NCI-H187 (cell line): Measurements from ENCODE around the gene TRIM5.
"Not testable (repeated sequence)": the region's sequence is repeated elsewhere in the genome, so short reads cannot be mapped to it uniquely, and the experiment has no call there.

Source experiments
- DNase-seq, 2 experiments: peaks; one replicate each; lab custom pipeline; 2025; lab: John Stamatoyannopoulos, UW

TRIM5 gene

GRCh38 chr11:5684646-5685362 is at the start of gene TRIM5:
TSS of gene TRIM5 (minus strand) at chr11:5685074. CDS start at chr11:5680177, 4,897 bp downstream.
- DNase-seq, result no peak

- DNase-seq, result no peak
These were observed 42.8 kb upstream of the TRIM5 start for GRCh38 chr11:5727691-5728090.

GRCh38 chr11:5726351-5726750 is 41.5 kb upstream of the TRIM5 start:
- no peak for DNase-seq

- no peak for DNase-seq
These were observed 37.7 kb upstream of the TRIM5 start for GRCh38 chr11:5722622-5723021.

GRCh38 chr11:5719703-5720495 is 35.0 kb upstream of the TRIM5 start:
- DNase-seq, result no peak

GRCh38 chr11:5716518-5716917 is 31.6 kb upstream of the TRIM5 start:
- DNase-seq, result not testable (repeated sequence)

- no peak for DNase-seq
These were observed 28.8 kb upstream of the TRIM5 start for GRCh38 chr11:5713695-5714094.

- no peak for DNase-seq
These were observed 27.6 kb upstream of the TRIM5 start for GRCh38 chr11:5712507-5712906.

- DNase-seq, result no peak
These were observed 20.8 kb upstream of the TRIM5 start for GRCh38 chr11:5705688-5706087.

- DNase-seq, result no peak
These were observed 19.1 kb upstream of the TRIM5 start for GRCh38 chr11:5703741-5704536.

GRCh38 chr11:5701055-5701577 is 16.2 kb upstream of the TRIM5 start:
- no peak for DNase-seq

GRCh38 chr11:5700421-5701054 is 15.7 kb upstream of the TRIM5 start:
- no peak for DNase-seq

- no peak for DNase-seq
These were observed 13.4 kb upstream of the TRIM5 start for GRCh38 chr11:5698281-5698680.

GRCh38 chr11:5696210-5696609 is 11.3 kb upstream of the TRIM5 start:
- no peak for DNase-seq

GRCh38 chr11:5695580-5695979 is 10.7 kb upstream of the TRIM5 start:
- no peak for DNase-seq

GRCh38 chr11:5694642-5695041 is 9.8 kb upstream of the TRIM5 start:
- no peak for DNase-seq

- no peak for DNase-seq
These were observed 7.1 kb upstream of the TRIM5 start for GRCh38 chr11:5691964-5692361.

- not testable (repeated sequence) for DNase-seq
These were observed 6.5 kb upstream of the TRIM5 start for GRCh38 chr11:5691238-5691963.

- no peak for DNase-seq
These were observed 5.9 kb upstream of the TRIM5 start for GRCh38 chr11:5690736-5691135.

- DNase-seq, result no peak
These were observed 5.3 kb upstream of the TRIM5 start for GRCh38 chr11:5690216-5690615.

- no peak for DNase-seq
These were observed 4.7 kb upstream of the TRIM5 start, which contains the start of gene TRIM22 for GRCh38 chr11:5689551-5689983. TSS of gene TRIM22 (plus strand) at chr11:5689790. CDS start at chr11:5696233, 6,443 bp downstream.
